ENCODE results near the gene CLIC3. TPM values are rescaled to one million over a fixed set of nuclear protein-coding genes. Genes with fewer than 3 reads are reported as not detected.

Gene CLIC3
- total RNA-seq, 4 donors from 2014 or later, result 3.3 TPM; not detected in 3

GRCh38 chr9:136956604-136957003, 39.8 kb downstream of the CLIC3 start:
- H3K4me3 ChIP-seq, result no peak overlapping the region
- DNase-seq, result no peak
- no peaks in the 10 kb centered on the region for H3K27me3 ChIP-seq
- H3K27ac ChIP-seq, result no peak overlapping the region
- H3K36me3 ChIP-seq, result no peaks in the 10 kb centered on the region
- no peaks in the 10 kb centered on the region for H3K4me1 ChIP-seq
- no peaks in the 10 kb centered on the region for H3K9me3 ChIP-seq
- TF ChIP-seq POLR2A (IDR thresholded peaks at IDR 0.05) (no peak), CTCF (IDR thresholded peaks at IDR 0.05) (no peak)

DNA sequence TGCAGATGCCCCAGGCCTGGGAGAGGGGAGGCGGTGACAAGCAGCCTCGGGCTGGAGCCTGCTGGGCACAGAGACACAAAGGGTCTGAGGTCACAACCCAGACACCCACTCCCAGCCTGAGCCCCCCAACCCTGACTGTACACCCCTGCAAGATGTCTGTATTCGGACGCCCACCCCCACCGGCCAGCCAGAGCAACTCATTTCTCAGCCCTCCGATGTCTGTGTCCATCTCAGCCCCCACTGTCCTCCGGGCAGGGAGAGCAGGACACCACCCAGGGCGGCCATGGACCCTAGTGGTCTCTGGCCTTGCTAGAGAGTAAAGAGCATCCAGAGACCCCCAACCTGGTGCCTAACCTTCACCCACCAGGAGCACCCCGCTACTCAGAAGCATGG, 40.4 kb downstream of the CLIC3 start:
- Histone ChIP-seq H3K36me3 (no peaks in the 10 kb centered on the region), H3K27ac (no peak overlapping the region), H3K4me3 (no peak overlapping the region), H3K27me3 (no peaks in the 10 kb centered on the region), H3K9me3 (no peaks in the 10 kb centered on the region), H3K4me1 (no peaks in the 10 kb centered on the region)
- TF ChIP-seq CTCF (IDR thresholded peaks at IDR 0.05) (no peak), POLR2A (IDR thresholded peaks at IDR 0.05) (no peak)
- DNase-seq, result no peak

DNA sequence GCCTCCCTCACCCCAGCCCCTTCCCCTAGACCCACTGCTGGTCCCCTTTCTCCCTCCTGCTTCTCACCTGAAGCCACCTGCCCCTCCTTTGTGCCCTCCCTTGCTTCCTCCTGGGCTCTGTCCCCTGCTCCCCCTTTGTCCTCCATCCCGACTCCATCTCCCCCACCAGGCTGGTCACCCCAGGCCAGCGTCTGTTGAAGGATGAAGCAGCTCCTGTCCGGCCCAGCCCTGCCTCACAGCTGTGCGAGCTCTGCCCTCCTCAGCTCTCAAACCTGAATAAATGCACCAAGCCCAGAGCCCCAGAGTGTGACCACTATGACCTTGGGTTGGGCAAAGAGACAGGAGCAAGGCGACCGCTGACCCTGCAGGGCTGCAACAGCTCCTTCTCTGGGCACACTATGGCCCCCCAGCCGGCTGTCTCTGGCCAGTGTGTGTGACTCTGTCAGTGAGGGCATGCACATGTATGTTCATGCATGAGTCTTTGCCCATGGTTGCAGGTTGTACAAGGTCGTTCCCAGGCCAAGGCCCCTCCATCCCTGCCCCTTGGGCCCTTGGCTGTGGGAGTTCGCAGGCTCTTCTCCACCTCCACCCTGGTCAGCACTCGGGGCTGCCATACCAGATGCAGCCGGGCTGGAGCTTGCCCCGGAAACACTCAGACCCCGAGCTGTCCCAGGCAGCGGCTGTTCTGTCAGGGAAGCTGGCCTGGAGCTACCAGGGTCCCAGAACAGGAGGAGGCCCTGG, 41.0 kb downstream of the CLIC3 start:
- H3K4me1 ChIP-seq, result peaks cover 0 to 4% (median 2%) of the 10 kb centered on the region in 4 donors
- DNase-seq, result no peak
- no peak overlapping the region for H3K4me3 ChIP-seq
- TF ChIP-seq POLR2A (IDR thresholded peaks at IDR 0.05) (no peak), CTCF (IDR thresholded peaks at IDR 0.05) (no peak)
- no peak overlapping the region for H3K27ac ChIP-seq
- no peaks in the 10 kb centered on the region for H3K27me3 ChIP-seq
- no peaks in the 10 kb centered on the region for H3K36me3 ChIP-seq
- H3K9me3 ChIP-seq, result no peaks in the 10 kb centered on the region

DNA sequence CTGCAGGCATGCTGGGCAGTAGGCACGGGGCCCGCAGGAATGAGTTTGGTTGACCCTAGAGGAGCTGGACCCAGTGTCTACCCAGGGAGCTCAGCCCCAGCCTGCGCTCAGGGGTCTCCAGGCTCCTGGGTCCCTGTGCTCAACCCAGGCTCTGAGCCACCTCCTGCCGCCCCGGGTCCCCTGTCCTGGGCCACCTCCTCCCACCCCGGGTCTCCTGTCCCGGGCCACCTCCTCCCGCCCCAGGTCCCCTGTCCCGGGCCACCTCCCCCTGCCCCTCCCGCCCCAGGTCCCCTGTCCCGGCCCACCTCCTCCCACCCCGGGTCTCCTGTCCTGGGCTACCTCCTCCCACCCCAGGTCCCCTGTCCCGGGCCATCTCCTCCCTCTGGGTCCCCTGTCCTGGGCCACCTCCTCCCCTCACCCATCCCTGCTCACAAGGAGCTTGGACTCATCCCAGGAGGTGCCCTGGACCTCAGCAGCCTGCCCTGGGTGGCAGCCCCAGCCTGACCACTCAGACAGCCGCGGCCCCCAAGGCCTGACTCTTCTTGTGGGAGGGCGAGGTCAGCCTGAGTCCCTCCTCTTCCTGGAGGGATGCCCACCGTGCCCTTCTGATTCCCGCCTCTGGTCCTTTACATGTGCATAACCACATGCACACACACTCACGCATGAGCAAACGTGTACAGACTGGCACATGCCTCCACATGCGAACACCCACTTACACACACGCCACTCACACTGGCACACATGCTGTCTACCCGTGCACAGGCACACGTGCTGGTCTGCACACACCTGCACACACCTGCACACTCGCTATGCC, 41.9 kb downstream of the CLIC3 start:
- TF ChIP-seq CTCF (IDR thresholded peaks at IDR 0.05), result no peak
- no peak for TF ChIP-seq POLR2A (IDR thresholded peaks at IDR 0.05)
- Histone ChIP-seq H3K4me3 (no peak overlapping the region), H3K4me1 (peaks cover 0 to 8% (median 2%) of the 10 kb centered on the region in 4 donors), H3K27me3 (no peaks in the 10 kb centered on the region), H3K27ac (no peak overlapping the region), H3K36me3 (no peaks in the 10 kb centered on the region), H3K9me3 (no peaks in the 10 kb centered on the region)
- DNase-seq, result no peak

DNA sequence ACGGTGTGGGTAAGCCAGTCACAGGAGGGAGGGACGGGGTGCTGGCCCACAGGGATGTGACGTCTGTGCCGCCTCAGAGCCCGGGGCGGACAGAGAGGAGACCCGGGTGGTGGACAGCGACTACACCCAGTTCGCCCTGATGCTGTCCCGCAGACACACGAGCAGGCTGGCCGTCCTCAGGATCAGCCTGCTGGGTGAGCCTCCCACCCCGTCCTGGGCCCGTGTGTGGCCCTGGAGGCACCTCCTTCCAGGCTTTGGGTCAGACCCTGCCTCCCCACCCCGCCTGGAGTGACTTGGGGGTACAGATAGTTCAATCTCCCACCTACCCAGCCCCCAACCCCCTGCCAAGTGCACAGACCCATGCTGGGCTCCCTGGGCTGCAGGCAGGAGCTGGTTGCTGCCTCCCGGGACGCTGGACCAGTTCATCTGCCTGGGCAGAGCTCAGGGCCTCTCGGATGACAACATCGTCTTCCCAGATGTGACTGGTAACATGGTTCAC, 42.5 kb downstream of the CLIC3 start:
- peaks cover 0 to 13% (median 4%) of the 10 kb centered on the region in 4 donors for H3K4me1 ChIP-seq
- no peaks in the 10 kb centered on the region for H3K9me3 ChIP-seq
- no peaks in the 10 kb centered on the region for H3K27me3 ChIP-seq
- no peak for DNase-seq
- no peak overlapping the region for H3K27ac ChIP-seq
- TF ChIP-seq CTCF (IDR thresholded peaks at IDR 0.05), result no peak
- TF ChIP-seq POLR2A (IDR thresholded peaks at IDR 0.05), result no peak
- H3K4me3 ChIP-seq, result no peak overlapping the region
- no peaks in the 10 kb centered on the region for H3K36me3 ChIP-seq

Data from Peyer's patch (tissue), 4 donors.